Measurements from ENCODE around the gene BCAS1.

BCAS1 gene

DNA sequence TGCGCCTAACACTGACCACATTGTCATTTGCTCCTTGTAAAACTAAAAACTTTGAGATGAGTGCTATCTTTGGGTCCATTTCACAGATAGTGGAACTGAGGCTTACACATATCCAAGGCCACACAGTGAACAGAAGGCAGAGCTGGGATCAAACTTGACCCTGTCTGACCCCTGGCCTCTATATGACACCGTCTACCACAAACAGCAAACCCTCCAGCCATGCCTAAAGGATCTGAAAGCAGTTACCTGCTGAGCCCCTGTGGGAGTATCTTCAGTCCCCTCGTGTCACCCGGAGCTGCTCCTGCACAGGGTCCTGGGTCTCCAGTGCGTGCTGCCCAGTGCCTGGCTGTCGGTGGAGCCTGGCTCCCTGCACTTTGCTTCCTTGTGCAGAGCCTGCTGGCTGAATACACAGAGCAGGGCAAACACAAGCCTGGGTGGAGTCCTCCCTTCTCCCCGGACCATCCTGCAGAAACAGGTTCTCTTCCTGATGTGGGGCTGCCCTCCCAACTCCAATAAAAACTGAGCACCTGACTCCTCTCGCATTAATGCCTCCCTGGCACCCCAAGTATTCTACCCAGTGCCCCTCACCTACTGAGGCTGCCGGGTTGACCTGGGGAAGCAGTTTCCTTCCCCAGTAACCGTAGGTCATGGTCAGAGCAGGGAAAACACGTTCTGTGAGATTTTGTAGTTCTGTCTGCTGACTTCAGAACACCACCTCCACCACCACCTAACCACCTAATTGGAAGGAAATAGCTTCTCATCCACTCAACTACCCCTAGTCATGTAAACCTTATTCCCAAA lies at the start of gene BCAS1:
Gene BCAS1 (minus strand): TSS at position 408 of the 801 bp plus-strand sequence. CDS start 11,876 bp downstream, outside the sequence.
- DNase-seq, result no peak

DNA sequence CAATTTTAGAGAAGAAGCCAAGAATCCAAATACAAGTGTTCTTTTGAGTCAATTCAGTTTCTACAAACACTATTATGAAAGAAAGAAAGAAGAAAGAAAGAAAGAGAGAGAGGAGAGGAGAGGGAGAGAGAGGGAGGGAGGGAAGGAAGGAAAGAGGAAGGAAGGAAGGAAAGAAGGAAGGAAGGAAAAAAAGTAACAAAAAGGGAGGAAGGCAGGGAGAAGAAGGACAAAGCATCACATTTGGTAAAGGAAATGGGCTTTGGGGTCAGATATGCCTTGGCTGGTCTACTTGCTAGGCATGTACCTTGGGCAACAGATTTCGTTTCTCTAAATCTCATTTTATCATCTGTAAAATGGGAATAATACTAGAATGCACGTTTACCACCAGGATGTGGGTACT lies 49.4 kb upstream of the BCAS1 start:
- DNase-seq, result no peak

- DNase-seq, result no peak
Measured at GRCh38 chr20:54118220-54119001, 48.0 kb upstream of the BCAS1 start.

GRCh38 chr20:54116550-54117235 lies 46.3 kb upstream of the BCAS1 start:
- no peak for DNase-seq

- DNase-seq, result no peak
Measured at GRCh38 chr20:54115172-54115854, 44.9 kb upstream of the BCAS1 start.

GRCh38 chr20:54114109-54114508 lies 43.7 kb upstream of the BCAS1 start:
- no peak for DNase-seq

DNA sequence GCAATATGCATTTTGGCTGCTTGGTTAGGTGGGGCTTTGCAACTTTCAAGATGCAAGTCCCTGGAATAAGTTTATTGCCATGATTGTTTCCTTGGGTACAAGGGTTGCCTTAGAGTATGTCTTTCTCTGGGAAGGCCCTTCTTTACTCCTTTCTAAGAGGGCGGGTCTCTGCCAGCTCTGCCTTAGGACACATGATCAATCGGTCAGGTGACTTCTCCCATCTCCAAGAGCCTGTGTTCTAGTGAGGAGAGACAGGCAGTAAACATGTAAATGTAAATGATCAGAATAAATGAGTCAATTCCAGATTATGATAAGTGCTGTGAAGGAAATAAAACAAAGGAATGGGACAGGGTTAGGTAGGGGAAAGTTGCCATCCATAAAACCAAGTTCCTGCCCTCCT lies 43.2 kb upstream of the BCAS1 start:
- DNase-seq, result no peak

GRCh38 chr20:54112221-54112884 lies 42.0 kb upstream of the BCAS1 start:
- no peak for DNase-seq

DNA sequence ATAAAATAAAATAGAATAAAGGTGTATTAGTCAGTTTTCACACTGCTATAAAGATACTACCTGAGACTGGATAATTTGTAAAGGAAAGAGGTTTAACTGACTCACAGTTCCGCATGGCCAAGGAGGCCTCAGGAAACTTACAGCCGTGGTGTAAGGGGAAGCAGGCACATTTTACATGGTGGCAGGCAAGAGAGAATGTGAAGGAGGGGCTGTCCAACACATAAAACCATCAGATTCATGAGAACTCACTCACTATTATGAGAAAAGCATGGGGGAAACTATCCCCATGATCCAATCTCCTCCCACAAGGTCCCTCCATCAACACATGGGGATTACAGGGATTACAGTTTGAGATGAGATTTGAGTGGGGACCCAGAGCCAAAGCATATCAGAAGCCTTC lies 41.1 kb upstream of the BCAS1 start:
- DNase-seq, result no peak

DNA sequence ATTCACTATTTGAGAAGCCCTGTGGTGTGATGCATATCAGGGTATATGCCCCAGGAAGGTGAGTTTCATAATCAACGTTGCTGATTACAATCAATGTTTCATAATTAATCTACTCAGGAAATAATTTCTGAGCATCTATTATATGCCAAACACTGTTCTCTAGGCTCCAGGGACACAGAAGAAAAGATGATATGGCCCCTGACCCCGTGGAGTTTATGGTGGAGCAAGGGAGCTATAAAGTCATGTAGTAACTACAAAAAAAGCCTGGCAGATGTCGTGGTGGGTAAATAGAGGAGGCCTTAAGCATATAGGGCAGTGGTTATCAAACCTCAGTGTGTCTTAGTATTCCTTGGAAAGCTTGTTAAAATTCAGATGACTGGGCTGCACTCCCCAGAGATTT lies 40.1 kb upstream of the BCAS1 start:
- DNase-seq, result no peak

DNA sequence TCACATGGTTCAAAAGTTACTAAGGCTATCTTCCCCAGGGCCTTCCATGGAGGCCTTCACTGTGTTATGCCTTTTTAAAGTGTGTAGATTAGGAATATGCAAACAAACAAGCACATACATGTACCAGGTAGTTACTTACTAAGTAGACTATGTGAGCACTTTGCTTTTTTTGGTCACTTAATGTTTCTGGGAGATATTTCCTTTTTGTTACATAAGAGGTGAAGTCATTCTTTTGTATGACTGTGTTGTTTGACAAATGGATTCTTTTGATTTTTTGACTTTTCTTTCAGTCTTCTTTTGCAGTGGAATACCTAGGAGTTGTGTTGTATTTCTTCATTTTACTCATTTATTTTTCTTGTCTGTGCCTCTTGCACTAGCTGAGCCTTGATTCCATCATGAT lies 39.6 kb upstream of the BCAS1 start:
- DNase-seq, result no peak

- no peak for DNase-seq
Measured at GRCh38 chr20:54108817-54109216, 38.4 kb upstream of the BCAS1 start.

DNA sequence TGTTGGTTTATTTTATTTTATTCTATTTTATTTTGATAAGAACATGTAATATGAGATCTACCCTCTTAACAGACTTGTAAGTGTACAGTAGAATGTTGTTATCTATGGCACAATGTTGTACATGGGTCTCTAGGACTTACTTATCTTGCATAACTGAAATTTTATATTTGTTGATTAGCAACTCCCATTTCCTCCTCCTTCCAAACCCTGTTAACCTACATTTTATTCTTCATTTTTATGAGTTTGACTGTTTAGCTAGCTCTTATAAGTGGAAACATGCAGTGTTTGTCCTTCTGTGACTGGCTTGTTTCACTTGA lies 37.9 kb upstream of the BCAS1 start:
- DNase-seq, result no peak

GRCh38 chr20:54107600-54108325 lies 37.4 kb upstream of the BCAS1 start:
- DNase-seq, result no peak

DNA sequence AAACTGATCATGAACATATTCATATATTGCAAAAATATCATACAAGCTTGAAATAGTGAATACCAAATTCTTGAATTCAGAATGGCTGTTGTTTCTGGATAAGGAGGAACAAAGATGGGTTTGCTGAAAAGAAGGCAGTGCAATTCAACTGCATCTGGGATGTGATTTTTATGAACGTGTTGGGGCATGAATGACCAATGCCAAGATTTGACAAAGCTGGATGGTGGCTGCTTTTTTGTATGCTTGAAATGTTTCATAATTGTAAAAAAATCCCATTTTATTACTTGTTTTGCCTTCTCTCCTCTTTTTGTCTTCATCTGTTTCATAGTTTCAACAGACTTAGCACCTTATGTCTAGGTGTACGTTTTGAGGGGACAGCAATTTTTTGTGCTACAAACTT lies 36.8 kb upstream of the BCAS1 start:
- no peak for DNase-seq

GRCh38 chr20:54106162-54106561 lies 35.8 kb upstream of the BCAS1 start:
- DNase-seq, result no peak

DNA sequence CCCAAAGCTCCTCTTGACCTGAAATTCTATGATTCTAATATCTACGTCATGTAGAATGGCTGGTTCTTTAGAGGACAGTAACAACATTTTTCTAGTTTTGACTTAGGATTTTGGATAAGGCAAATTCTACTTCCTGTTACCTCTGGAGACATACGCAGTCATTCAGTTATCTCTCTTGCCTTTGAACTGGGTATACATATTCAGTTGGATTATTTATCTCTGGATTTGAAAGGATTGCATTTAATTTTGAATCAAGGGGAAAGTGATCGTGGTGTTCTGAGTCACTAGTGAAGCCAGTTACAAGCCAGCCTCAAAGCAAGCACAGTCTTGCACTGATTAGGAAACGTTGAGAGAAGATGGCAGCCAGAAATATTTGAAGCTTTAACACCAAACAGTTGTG lies 35.3 kb upstream of the BCAS1 start:
- DNase-seq, result no peak

GRCh38 chr20:54104781-54105180 lies 34.4 kb upstream of the BCAS1 start:
- no peak for DNase-seq

GRCh38 chr20:54103762-54104600 lies 33.6 kb upstream of the BCAS1 start:
- no peak for DNase-seq

GRCh38 chr20:54103067-54103761 lies 32.8 kb upstream of the BCAS1 start:
- DNase-seq, result peak; percentile 71

Measured in activated CD4-positive, alpha-beta T cell treated with anti-CD3 and anti-CD28 coated beads, Interleukin-2, amount 50 U/mL, for 1 hour (primary cell).